CD14-positive monocyte (primary cell): ENCODE measurements around the gene ULK2. TPM values are rescaled to one million over a fixed set of nuclear protein-coding genes. Genes with fewer than 3 reads are reported as not detected.

Experiments
- DNase-seq, 3 donors: peaks; one replicate each; pipeline ENCODE4 v3.0.0-alpha.2; 2011 to 2022
- H2AFZ ChIP-seq: 2 replicates; pipeline ENCODE4 v1.6.0; 2012; ENCODE audit warnings: mild to moderate bottlenecking, low read depth, low read length, inconsistent platforms; ENCODE audit not compliant: insufficient read depth, poor library complexity, severe bottlenecking
- H3K27ac ChIP-seq, 2 donors: 1 replicate in 1 of 2; 2 replicates in 1 of 2; pipeline ENCODE4 v1.5.1; 2012 to 2013; ENCODE audit warnings: low read length in 2 of 2, control low read depth in 1 of 2, inconsistent platforms in 1 of 2, low read depth in 1 of 2, mild to moderate bottlenecking in 1 of 2
- H3K27me3 ChIP-seq, 2 donors: one replicate each; pipeline versions ENCODE4 v1.6.0 to v1.6.1; 2011 to 2013; ENCODE audit warnings: low read length in 2 of 2; ENCODE audit not compliant: control insufficient read depth in 2 of 2, insufficient read depth in 2 of 2
- H3K36me3 ChIP-seq, 2 donors: replicated peaks in 1 of 2; 1 replicate in 1 of 2; 2 replicates in 1 of 2; pipeline versions ENCODE4 v1.5.1 to v1.6.1; 2012 to 2013; ENCODE audit warnings: low read length in 2 of 2, control low read depth in 1 of 2, inconsistent platforms in 1 of 2, mild to moderate bottlenecking in 1 of 2; ENCODE audit not compliant: insufficient read depth in 2 of 2, control insufficient read depth in 1 of 2
- H3K4me1 ChIP-seq, 2 donors: 1 replicate in 1 of 2; 2 replicates in 1 of 2; pipeline versions ENCODE4 v1.5.1 to v1.6.1; 2012 to 2013; ENCODE audit warnings: low read length in 2 of 2, control low read depth in 1 of 2, inconsistent platforms in 1 of 2, mild to moderate bottlenecking in 1 of 2, moderate library complexity in 1 of 2; ENCODE audit not compliant: insufficient read depth in 2 of 2, control insufficient read depth in 1 of 2
- H3K4me2 ChIP-seq: replicated peaks from 2 replicates; pipeline ENCODE3; 2012; ENCODE audit warnings: low read length, moderate library complexity, mild to moderate bottlenecking; ENCODE audit not compliant: poor library complexity, severe bottlenecking; ENCODE audit errors: extremely low read depth
- H3K4me3 ChIP-seq, 3 experiments: fragments of 200-600 bp in 1 of 3; sonication (generic) in 1 of 3; replicated peaks in 1 of 3; 1 replicate in 2 of 3; 2 replicates in 1 of 3; pipeline ENCODE4 v1.5.1; 2011 to 2013; ENCODE audit warnings: low read length in 3 of 3, mild to moderate bottlenecking in 3 of 3, control low read depth in 2 of 3, low read depth in 2 of 3, inconsistent platforms in 1 of 3, moderate library complexity in 1 of 3
- H3K79me2 ChIP-seq: 2 replicates; pipeline ENCODE4 v1.6.0; 2012; ENCODE audit warnings: mild to moderate bottlenecking, control low read depth, inconsistent platforms, low read length, moderate library complexity; ENCODE audit not compliant: insufficient read depth
- H3K9ac ChIP-seq: 2 replicates; pipeline ENCODE4 v1.6.0; 2017; ENCODE audit warnings: low read length, mild to moderate bottlenecking; ENCODE audit not compliant: insufficient read depth, poor library complexity, severe bottlenecking
- H3K9me3 ChIP-seq, 2 donors: replicated peaks in 1 of 2; 1 replicate in 1 of 2; 2 replicates in 1 of 2; pipeline versions ENCODE4 v1.5.1 to v1.6.1; 2012 to 2013; ENCODE audit warnings: low read length in 2 of 2, control low read depth in 1 of 2; ENCODE audit not compliant: control insufficient read depth in 1 of 2, insufficient read depth in 1 of 2
- H4K20me1 ChIP-seq: 2 replicates; pipeline ENCODE4 v1.6.0; 2012; ENCODE audit warnings: mild to moderate bottlenecking, low read length, control low read depth, moderate library complexity; ENCODE audit not compliant: insufficient read depth
- H3K27ac Mint-ChIP-seq, 7 donors: one replicate each; pipeline ENCODE4 v1.8.0; 2020; ENCODE audit warnings: mild to moderate bottlenecking in 7 of 7, mixed read lengths in 7 of 7, moderate library complexity in 6 of 7, inconsistent platforms in 2 of 7
- H3K27me3 Mint-ChIP-seq, 3 donors: one replicate each; pipeline ENCODE4 v1.8.0; 2021 to 2022; ENCODE audit warnings: low read depth in 3 of 3, mild to moderate bottlenecking in 3 of 3, mixed read lengths in 3 of 3, moderate library complexity in 3 of 3, inconsistent platforms in 1 of 3
- H3K36me3 Mint-ChIP-seq, 2 donors: one replicate each; pipeline ENCODE4 v1.8.0; 2020; ENCODE audit warnings: mixed read lengths in 2 of 2, inconsistent platforms in 1 of 2, mild to moderate bottlenecking in 1 of 2
- H3K4me1 Mint-ChIP-seq: one replicate; pipeline ENCODE4 v1.8.0; 2020; ENCODE audit warnings: mild to moderate bottlenecking, mixed read lengths
- H3K4me3 Mint-ChIP-seq, 2 donors: one replicate each; pipeline ENCODE4 v1.8.0; 2020; ENCODE audit warnings: mild to moderate bottlenecking in 2 of 2, mixed read lengths in 2 of 2, moderate library complexity in 1 of 2
- H3K9me3 Mint-ChIP-seq, 7 donors: one replicate each; pipeline ENCODE4 v1.8.0; 2020 to 2022; ENCODE audit warnings: mixed read lengths in 7 of 7, mild to moderate bottlenecking in 6 of 7, moderate library complexity in 6 of 7, inconsistent platforms in 2 of 7
- WGBS: methylation state at CpG from one replicate; pipeline ENCODE4 v1.1.5; 2013; ENCODE audit warnings: missing lambda C conversion rate; ENCODE audit not compliant: insufficient coverage; 5-methylcytosine and 5-hydroxymethylcytosine counted together
- intact Hi-C, 2 donors: fragments of 100-400 bp; cut with micrococcal nuclease; formaldehyde crosslinking; loops; one replicate each; pipeline versions ENCODE4 v1.15.0 to v1.15.1; 2023
- polyA plus RNA-seq, 3 donors: library from polyadenylated mRNA; depleted of rRNA in 1 of 3; unstranded in 2 of 3; stranded (reverse) in 1 of 3; fragments of 300-500 nt in 2 of 3; fragments of >200 nt in 1 of 3; fragmentation: Illumina TruSeq in 2 of 3; gene quantifications; 1 replicate in 2 of 3; 2 replicates in 1 of 3; pipeline ENCODE4 v1.2.3, GENCODE V29; 2012 to 2021
- TF ChIP-seq, protein P1 (sequence below): fragments of 200-600 bp; IDR thresholded peaks from one replicate; pipeline ENCODE4 v1.8.0; 2022; ENCODE audit warnings: antibody characterized with exemption, mild to moderate bottlenecking

Gene ULK2
- polyA plus RNA-seq, 3 donors = 8.5 to 27.2 (median 12.3) TPM

DNA sequence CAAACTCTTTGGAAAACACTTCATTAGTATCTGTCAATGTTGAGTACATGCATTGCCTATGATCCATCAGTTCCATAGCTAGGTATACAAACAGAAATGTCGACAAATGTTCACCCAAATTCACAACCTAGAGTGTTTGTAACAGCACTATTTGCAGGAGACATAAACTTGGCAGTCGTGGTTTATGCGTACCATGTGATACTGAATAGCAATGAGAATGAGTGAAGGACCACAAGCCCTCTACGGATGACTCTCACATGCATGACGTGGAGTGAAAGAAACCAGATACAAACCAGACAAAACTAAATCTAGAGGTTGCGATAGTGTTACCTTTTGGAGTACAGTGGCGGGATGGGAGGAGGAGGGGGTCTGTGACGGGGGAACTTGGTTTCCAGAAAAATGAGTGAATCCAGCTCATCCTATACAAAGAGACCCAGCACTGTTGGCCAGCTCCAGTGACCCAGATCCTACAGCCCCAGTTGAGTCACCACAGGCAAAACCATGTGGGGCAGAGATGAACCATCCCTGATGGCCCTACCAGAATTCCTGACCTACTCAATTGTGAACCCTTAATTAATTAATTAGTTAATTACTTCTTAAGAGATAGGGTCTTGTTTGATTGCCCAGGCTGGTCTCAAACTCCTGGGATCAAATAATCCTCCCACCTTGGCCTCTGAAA lies 15.9 kb upstream of the ULK2 start:
- Mint-ChIP-seq H3K27me3 (peaks cover 1 to 4% (median 4%) of the 10 kb centered on the region in 3 donors), H3K27ac (no peak overlapping the region), H3K4me1 (peaks cover 8% of the 10 kb centered on the region), H3K4me3 (no peak overlapping the region), H3K36me3 (no peaks in the 10 kb centered on the region), H3K9me3 (peaks cover 0 to 2% (median 0%) of the 10 kb centered on the region in 7 donors)
- Histone ChIP-seq H4K20me1 (no peaks in the 10 kb centered on the region), H2AFZ (no peak overlapping the region), H3K79me2 (no peaks in the 10 kb centered on the region), H3K4me3 (no peak overlapping the region), H3K27me3 (no peaks in the 10 kb centered on the region), H3K27ac (no peak overlapping the region), H3K4me2 (no peak overlapping the region), H3K9me3 (no peaks in the 10 kb centered on the region), H3K9ac (no peak overlapping the region), H3K36me3 (no peaks in the 10 kb centered on the region), H3K4me1 (peaks cover 0 to under 1% of the 10 kb centered on the region in 2 donors)
- 100% methylated on average over 2 of the region's 8 CpGs for WGBS
- intact Hi-C loops = no loop called here
- TF ChIP-seq, protein P1, sequence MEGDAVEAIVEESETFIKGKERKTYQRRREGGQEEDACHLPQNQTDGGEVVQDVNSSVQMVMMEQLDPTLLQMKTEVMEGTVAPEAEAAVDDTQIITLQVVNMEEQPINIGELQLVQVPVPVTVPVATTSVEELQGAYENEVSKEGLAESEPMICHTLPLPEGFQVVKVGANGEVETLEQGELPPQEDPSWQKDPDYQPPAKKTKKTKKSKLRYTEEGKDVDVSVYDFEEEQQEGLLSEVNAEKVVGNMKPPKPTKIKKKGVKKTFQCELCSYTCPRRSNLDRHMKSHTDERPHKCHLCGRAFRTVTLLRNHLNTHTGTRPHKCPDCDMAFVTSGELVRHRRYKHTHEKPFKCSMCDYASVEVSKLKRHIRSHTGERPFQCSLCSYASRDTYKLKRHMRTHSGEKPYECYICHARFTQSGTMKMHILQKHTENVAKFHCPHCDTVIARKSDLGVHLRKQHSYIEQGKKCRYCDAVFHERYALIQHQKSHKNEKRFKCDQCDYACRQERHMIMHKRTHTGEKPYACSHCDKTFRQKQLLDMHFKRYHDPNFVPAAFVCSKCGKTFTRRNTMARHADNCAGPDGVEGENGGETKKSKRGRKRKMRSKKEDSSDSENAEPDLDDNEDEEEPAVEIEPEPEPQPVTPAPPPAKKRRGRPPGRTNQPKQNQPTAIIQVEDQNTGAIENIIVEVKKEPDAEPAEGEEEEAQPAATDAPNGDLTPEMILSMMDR = no peak
- DNase-seq = no peak

DNA sequence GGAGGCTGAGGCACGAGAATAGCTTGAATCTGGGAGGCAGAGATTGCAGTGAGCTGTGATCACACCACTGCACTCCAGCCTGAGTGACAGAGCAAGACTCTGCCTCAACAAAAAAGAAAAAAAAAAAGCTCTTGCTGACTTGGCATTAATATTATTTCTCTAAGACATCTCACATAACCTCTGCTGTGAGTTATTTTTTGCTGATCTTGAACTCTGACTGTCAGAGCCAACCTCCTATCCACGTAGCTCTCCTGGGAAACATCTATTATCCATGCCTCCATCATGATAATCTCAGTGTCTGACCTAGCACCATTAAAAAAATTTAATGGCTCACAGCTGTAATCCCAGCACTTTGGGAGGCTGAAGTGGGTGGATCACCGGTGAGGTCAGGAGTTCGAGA lies 12.7 kb upstream of the ULK2 start:
- H3K36me3 ChIP-seq = no peaks in the 10 kb centered on the region
- WGBS = no CpG with 5 or more reads among the region's 4 CpGs

More for the DNA sequence above, 12.7 kb upstream of the ULK2 start:
- TF ChIP-seq, protein P1 = no peak
- H3K4me1 ChIP-seq = peaks cover 30 to 34% of the 10 kb centered on the region in 2 donors
- H3K4me3 Mint-ChIP-seq = no peak overlapping the region
- no peak overlapping the region for H3K27ac ChIP-seq
- peaks cover 0 to 4% (median 2%) of the 10 kb centered on the region in 3 donors for H3K27me3 Mint-ChIP-seq
- no peak overlapping the region for H3K4me3 ChIP-seq
- H3K9me3 ChIP-seq = no peaks in the 10 kb centered on the region
- no peaks in the 10 kb centered on the region for H3K79me2 ChIP-seq
- no peaks in the 10 kb centered on the region for H4K20me1 ChIP-seq
- H3K4me2 ChIP-seq = no peak overlapping the region
- no peak overlapping the region for H3K27ac Mint-ChIP-seq
- no peak overlapping the region for H2AFZ ChIP-seq
- H3K27me3 ChIP-seq = no peaks in the 10 kb centered on the region
- peaks cover 37% of the 10 kb centered on the region for H3K4me1 Mint-ChIP-seq
- DNase-seq = no peak
- H3K36me3 Mint-ChIP-seq = no peaks in the 10 kb centered on the region
- intact Hi-C loops = no loop called here
- peaks cover 0 to 2% (median 0%) of the 10 kb centered on the region in 7 donors for H3K9me3 Mint-ChIP-seq
- no peak overlapping the region for H3K9ac ChIP-seq
